Endothelial cell of umbilical vein (primary cell): Measurements from ENCODE around the gene BEAN1.

Experiments used
- EZH2 ChIP-seq: IDR thresholded peaks from 2 replicates; pipeline ENCODE4 v1.6.1; 2012; ENCODE audit warnings: borderline replicate concordance, low read depth, mild to moderate bottlenecking, moderate library complexity, low read length, inconsistent platforms; ENCODE audit not compliant: severe bottlenecking
- MYC ChIP-seq: IDR thresholded peaks from one replicate; pipeline ENCODE4 v1.6.1; 2011; ENCODE audit warnings: mild to moderate bottlenecking, low read depth, low read length
- POLR2A ChIP-seq: IDR thresholded peaks from 2 replicates; pipeline ENCODE4 v1.6.1; 2012; ENCODE audit warnings: low read depth, mild to moderate bottlenecking, control low read depth, low read length
- POLR2AphosphoS5 ChIP-seq: IDR thresholded peaks from 2 replicates; pipeline ENCODE4 v1.6.1; 2012; ENCODE audit warnings: low read depth, mild to moderate bottlenecking, control low read depth, low read length, moderate library complexity; ENCODE audit not compliant: insufficient read depth
- TF ChIP-seq, protein P1 (sequence below), 2 donors: IDR thresholded peaks; 1 replicate in 1 of 2; 2 replicates in 1 of 2; pipeline ENCODE4 v1.5.1; 2011; ENCODE audit warnings: low read length in 2 of 2, mild to moderate bottlenecking in 2 of 2, moderate library complexity in 2 of 2, control low read depth in 1 of 2, inconsistent platforms in 1 of 2, low read depth in 1 of 2; ENCODE audit not compliant: insufficient read depth in 1 of 2; ENCODE audit errors: extremely low read depth in 1 of 2
- TF ChIP-seq, protein P2 (sequence below): IDR thresholded peaks from 2 replicates; pipeline ENCODE4 v1.6.1; 2011; ENCODE audit not compliant: insufficient read depth, insufficient read length

DNA sequence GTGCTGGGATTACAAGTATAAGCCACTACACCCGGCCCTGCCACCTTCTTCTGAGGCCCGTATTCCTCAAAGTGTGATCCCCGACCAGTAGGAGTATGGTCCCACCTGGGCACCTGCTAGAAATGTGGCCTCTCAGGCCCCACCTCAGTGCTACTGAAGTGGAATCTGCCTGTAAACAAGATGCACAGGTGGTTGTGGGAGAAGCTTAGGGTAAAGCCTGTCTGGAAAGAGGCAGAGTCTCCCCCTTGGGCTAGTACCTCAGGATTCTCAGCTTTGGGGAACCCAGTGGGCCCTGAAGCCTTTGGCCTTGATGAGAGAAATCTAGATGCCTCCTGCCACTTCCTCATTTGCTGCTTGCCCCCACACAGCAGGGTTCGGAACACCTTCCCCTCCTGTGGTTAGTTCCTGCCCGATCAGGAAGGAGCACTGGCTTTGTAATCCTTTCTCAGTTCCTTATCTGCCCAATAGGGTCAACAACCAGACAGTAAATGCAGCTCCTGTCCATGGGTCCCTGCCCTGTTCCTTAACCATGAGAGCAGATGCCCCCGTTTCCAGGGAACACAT is 97.6 kb downstream of the BEAN1 start:
- TF ChIP-seq, protein P1, sequence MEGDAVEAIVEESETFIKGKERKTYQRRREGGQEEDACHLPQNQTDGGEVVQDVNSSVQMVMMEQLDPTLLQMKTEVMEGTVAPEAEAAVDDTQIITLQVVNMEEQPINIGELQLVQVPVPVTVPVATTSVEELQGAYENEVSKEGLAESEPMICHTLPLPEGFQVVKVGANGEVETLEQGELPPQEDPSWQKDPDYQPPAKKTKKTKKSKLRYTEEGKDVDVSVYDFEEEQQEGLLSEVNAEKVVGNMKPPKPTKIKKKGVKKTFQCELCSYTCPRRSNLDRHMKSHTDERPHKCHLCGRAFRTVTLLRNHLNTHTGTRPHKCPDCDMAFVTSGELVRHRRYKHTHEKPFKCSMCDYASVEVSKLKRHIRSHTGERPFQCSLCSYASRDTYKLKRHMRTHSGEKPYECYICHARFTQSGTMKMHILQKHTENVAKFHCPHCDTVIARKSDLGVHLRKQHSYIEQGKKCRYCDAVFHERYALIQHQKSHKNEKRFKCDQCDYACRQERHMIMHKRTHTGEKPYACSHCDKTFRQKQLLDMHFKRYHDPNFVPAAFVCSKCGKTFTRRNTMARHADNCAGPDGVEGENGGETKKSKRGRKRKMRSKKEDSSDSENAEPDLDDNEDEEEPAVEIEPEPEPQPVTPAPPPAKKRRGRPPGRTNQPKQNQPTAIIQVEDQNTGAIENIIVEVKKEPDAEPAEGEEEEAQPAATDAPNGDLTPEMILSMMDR (IDR thresholded peaks at IDR 0.05; ENCODE audit: extremely low read depth in 1 of 2, insufficient read depth in 1 of 2, low read depth in 1 of 2, low read length in 2 of 2): no peak
- TF ChIP-seq POLR2A: no peak
- TF ChIP-seq, protein P2, sequence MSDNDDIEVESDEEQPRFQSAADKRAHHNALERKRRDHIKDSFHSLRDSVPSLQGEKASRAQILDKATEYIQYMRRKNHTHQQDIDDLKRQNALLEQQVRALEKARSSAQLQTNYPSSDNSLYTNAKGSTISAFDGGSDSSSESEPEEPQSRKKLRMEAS: no peak
- TF ChIP-seq MYC: no peak
- TF ChIP-seq POLR2AphosphoS5: no peak
- TF ChIP-seq EZH2: no peak
